Measurements from ENCODE around the gene MICA.

MICA gene

GRCh38 chr6:31462964-31463870, 59.8 kb downstream of the MICA start:
- peak; percentile 88 for DNase-seq

DNA sequence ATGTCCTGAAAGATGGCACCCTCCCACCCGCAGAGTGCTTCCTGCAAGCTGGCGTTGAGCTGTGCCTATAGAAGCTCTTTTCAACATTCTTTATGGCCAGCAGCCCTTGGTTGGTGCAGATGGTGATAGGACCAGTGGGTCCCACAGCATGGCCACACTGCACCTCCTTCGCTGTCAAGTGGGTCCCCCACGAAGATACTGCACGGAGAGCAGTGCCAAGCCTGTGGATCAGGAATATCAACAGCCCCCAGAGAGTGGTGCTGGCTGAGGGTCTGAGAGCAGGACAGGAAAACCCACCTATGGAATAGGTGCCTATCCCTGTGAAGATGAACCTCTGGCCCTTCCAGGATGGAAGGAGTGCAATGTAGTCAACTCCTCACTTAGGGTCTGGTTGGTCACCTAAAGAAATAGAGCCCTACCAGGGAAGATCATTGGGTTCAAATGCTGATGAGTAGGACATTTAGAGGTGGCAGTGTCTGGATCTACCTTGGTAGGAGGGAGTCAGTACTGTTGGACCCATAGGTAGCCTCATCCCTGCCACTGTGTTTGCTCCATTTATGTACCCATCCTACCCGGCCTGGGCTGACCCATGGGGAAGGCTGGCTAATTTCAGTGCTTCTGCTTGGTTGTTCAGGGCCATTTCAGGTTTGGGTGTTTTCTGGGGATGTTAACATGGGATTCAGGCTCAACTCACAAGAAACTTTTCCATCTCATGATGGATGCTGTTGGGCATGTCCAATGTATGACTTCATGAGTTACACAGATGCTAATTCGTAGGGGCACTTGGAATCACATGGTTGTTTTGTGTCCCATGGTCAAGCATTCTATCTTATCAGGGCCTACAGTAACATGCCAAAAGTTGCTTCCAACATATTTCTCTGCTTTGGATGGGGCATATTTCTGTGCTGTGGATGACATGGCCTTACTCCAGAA, 61.1 kb downstream of the MICA start:
- no peak for DNase-seq

Data from CD4-positive, alpha-beta T cell treated with Interleukin-17A for 4 hours (primary cell).